HG03097 (cell line): ENCODE results near the gene LRRC4.

Experiments
- ATAC-seq: cut with Tn5 transposase; IDR thresholded peaks from one replicate; pipeline ENCODE4 v1.9.1; 2021; ENCODE audit not compliant: unreplicated experiment, low FRiP score

Gene LRRC4

DNA sequence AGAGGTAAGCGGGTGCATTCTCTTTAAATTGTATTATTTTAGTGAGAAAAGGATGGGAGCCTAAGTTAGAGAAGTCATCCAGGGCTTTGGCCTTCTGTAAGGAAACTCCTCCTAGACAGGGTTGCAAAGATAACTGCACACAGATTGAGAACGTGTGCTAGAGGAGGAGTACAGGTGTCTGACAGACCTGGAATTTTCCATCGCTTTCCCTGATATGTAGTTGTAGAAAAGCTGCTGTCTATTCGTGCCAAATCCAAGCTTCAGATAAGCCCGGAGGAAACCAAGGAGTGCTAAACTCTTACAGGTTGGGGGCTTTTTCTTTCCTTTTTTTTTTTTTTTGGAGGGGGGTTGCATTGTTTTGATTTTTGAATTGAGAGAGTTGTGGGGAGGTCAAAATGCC lies 23.1 kb downstream of the LRRC4 start:
- ATAC-seq, result no peak

DNA sequence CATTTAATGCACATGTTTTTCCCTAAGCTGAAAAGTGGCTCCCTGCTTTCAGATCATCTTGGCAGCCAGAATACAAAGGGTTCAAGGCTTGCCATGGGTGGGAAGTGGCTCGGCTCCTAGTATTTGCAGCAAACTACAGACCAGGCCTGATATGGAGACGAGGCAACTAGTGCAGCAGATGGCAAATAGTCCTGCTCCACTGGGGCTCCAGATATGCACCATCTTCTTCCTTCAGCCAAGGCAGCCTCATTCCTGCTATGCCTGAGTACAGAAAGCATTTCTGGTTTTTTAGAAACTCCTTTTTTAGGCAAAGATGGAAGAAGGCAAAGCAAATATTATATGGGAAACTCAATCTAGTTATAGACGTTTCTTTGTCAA lies 23.9 kb downstream of the LRRC4 start:
- no peak for ATAC-seq

DNA sequence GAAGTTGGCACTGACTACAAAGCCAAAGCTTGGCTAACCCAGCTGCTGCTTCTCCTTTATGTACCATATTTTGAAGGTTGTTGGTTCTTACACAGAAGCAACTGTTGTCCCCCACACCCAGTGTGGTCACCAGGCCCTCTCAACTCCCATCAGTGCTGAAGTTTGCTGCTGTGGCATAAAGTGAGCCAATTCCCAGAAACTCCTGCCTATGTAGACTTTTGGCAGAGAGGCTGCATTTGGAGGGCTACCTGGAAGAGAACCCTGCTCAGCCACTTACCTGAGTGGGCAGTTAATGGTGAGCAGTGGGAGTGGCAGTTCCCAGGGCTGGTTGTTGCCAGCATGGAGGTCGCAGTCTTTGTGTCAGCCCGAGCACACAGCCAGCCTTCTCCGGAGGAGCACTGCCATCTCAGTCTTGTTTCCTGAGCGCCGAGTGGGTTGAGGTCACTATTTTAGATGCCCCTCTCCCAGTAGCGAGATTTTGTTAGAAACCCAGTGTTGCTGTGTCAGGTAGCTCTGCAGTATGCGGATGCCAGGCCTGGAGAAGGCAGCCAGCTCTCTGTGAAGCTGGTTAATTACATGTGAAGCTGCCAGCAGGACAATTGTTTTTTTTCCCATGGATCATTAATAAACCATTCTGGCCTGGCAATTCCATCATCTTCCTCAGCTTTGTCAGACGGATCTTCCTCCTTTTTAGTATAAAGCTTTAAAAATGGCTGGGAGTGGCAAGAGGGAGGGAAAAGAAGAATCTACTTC lies 24.5 kb downstream of the LRRC4 start:
- no peak for ATAC-seq

DNA sequence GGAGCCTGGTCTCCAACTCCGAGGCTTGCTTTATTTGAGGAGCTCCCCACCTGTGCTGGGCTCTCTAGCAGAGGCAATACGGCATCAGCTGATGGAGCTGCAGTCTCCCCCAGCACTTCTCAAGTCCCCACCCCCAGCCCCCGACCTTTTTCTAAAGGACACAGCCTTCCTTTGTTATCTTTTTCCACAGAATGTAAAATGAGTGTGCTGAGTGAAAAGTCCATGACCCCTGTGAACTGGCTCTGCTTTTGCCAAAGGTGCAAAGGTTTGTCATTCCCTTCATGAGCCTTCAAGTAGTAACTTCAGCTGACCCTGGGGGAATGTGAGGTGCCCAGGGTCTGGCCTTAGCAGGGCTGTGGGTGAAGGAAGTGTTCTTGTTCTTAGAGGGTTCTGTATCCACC lies 25.5 kb downstream of the LRRC4 start:
- no peak for ATAC-seq

DNA sequence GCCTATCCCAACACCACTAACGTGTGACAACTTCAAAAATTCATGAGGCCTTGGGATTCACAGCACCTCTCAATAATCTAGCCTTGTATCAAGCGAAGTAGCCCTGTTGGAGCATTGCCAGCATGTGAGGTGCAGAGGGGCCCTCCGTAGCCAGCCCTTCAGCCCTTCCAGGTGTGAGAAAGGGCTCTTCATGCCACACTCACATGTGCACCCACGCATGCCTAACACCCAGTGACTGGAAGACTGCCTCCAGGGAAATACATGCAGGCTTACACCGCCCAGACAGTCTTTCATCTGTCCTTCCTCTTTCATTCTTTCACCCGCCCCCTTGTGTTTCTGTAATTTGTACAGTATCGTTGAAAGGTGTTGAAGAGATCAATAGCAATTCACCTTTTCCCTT lies 26.1 kb downstream of the LRRC4 start:
- ATAC-seq, result no peak

DNA sequence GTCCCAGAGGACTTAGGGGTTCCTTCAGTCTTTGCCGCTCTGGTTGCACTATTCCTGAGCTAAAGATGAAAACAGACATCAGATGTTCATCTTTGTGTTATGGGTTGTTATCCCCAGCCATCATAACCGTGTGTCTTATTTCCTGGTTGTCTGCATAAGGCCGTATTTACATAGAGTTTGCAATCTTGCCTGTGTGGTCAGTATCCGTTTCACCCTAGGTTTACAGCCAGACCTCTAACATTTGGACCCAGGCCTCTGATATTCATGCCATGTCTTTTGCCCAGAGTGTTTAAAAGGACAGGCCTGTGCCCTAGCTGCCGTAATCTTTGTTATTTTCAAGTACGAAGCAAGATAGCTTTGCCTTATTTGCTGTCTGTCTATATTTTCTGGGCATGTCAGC lies 26.6 kb downstream of the LRRC4 start:
- ATAC-seq, result no peak

DNA sequence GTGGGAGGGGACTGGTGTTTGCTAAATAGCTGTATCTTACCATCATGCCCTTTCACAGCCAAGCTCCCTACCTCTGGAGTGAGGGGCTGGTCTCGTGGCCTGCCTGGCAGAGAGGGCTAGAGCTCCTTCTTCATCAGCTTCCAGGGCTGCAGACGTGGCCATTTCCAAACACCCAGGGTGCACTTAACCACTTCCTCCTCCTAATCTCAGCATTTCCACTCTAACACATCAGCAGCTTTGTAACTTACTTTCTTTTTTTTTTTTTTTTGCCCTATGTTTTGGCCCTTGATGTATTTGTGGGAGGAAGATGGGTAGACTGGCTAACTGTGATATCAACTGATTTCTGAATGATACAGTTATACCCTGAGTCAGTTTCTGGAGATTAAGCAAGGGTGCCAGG lies 27.4 kb downstream of the LRRC4 start:
- ATAC-seq, result no peak

DNA sequence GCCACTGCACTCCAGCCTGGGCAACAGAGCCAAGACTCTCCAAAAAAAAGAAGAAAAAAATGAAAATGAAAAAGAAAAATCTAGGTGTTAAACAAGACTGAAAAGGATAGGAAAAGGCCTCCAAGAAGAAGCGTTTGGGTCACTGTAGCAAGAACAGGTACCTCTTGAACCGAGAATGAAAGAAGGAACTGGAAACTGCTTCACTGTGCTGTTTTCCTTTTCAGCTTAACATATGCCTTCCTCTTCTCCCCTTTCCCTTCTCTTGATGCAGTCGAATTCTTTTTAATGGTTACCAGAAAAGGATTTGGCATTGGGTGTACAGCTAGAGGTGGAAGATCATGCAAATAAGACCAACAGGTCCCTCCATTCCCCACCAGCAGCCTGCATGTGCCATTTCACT lies 28.1 kb downstream of the LRRC4 start:
- ATAC-seq, result peak; percentile 35

DNA sequence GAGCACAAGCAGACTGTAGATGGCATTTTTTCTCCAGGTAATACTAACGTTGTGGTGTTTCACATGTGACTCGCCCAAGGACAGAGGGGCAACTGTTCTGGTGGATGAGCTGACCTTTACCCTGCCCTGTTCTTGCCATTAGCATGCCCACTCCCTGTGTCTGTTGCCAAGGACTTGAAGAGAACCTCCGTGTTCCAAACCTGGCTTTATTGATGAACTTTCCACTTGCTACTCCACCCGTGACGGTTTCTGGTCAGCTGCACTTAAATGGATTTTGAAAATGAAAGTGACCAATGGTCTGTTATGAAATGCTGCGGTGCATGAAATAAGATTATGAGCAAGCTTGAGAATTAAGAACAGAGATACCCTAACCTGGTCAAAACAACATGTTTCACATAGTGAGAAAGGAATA lies 30.4 kb downstream of the LRRC4 start:
- ATAC-seq, result peak; percentile 71

DNA sequence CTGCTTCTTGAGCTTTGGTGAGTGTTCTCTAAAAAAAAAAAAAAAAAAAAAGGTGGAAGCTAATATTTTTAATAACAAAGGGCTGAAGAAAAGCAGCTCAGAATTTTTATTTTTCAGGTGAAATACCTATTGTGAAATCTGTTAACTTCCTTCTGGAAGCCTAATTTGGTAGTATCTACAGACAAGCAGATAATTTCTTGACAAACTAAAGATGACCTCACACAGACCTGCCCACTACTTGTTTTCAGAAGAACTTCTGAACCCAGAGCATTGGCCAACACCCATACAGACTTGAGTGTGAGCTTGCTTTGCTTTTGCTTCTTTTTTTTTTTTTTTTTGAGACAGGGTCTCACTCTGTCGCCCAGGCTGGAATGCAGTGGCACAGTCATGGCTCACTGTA lies 31.2 kb downstream of the LRRC4 start:
- ATAC-seq, result no peak

DNA sequence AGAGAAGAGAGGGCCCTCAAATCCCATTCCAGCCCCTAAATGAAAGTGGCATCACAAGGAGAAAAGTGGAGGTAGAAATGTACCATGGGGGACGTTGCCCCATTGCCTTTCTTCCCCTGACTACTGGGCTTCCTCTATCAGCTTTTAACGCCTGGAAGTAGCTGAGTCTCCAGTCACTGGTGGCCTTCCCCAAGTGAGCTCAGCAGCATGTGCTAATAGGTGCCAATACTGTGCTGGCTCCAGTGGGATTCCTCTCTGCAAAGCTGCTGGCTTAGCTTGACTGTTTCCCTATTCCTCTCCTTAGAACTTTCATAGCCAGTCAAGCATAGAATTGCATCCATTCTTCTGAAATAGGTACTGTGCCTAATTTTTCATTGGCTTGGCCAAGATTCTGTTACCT lies 32.6 kb downstream of the LRRC4 start:
- no peak for ATAC-seq

DNA sequence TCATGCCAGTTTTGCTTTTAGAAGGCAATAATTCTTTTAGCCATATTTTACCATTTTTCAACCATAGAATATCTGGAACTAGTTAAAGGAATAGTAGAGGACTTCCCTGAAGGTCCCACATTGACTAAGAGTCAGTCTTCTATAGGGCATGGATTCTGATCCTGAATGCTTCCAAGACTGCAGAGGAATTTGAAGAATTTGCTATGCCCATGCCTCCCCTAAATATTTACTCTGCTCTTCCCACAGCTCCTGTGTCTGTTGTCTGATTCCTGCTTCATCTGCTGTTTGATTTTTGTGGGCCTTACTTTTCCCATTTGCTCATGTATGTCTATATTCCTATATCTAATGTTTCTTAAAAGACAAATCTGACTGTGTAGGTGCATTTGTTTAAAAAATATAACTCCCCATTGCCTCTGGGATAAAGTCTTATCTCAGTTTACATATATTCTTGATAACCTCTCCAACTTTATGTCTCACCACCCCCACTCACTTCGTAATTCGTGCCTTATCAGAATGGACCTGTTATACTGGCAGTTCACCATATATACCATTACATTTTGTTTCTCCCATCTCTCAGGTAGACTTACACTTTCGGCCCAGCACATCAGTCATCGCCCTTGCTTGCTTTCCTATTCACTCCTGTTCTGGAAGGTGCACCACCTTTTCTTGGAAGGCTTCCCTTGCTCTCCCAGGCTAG lies 33.9 kb downstream of the LRRC4 start:
- no peak for ATAC-seq

DNA sequence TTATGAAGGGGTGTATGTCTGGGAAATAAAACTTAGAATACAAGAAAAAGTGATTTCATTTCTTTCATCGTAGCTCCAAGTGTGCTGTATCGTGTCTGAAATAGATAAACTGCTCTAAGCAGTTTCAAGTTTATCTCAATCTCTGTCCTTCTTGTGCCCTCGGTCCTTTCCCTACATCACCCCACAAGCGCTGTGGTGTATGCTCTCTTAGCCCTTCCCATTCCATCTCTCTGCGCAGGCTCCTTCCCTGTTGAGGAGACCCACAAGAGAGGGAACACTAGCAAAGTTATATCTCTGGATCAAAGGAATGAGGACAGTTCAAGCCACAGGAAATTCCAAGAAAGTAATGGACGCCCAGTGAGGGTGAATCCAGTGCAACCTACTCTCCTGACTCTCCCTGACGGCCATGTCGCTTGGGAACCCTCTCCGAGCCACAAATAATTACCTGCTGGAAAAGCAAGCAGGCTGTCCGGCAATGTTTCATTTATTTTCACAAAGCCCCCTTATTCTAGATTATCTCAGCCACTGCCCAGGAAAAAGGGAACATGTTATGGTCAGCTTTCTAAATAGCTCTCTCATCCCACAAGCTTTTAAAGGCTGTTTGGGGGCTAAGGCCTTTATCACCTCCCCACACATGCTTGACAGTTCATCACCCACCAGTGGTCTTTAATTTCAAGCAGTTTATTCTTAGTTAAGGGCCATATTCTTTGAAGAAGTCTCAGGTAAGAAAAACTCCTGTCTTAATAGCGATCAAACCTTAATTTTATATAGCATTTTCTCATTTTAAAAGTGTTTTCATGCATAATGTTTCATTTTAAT lies 34.8 kb downstream of the LRRC4 start:
- no peak for ATAC-seq

DNA sequence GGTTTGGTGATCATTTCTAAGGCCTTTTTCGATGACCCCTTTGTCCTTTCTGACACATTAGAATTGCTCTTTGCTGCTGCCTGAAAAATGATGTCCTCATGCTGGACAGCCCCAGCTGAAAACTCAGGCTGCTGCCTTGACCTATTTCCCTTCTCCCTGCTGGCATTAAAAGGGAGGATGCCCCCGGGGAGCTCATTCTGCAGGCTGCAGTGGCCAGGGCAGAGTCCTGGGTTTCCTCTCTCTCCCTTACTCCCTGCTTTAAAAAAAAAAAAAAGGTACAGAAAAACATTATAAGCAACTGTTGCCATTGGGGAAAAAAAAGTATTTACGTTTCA lies 35.4 kb downstream of the LRRC4 start:
- no peak for ATAC-seq

DNA sequence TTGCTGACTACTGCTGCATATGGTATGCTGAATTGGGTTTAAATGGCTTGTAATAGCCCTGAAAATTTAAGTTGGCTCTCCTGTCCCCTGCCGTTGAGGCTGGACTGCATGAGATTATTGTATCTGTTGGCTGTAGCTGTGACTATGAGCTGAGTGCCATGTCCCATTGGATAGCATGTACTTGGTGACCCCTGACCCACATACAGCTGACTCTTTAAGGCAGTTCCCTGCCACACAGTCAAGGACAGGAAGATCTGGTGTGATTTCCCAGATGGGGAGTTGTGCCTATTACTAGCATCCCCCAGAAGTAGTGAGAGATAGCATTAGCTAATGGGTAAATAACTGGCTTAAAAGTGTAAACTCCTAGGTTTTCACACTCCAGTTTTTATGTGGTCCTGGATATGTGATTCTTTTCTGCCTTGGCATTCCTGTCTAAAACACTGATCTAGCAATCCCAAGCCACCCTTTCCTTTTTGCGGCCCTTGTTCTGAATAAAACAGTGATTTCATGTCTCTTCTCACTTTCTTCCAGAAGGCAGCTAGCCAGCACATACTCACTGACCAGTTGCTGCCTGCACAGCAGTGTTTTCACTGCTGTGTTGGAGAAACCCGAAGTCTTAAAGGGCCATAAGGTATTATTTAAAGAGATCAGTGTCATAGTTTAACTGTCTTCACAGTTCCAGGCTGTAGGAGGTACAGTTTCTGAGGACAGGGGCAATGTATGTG lies 35.9 kb downstream of the LRRC4 start:
- ATAC-seq, result no peak

DNA sequence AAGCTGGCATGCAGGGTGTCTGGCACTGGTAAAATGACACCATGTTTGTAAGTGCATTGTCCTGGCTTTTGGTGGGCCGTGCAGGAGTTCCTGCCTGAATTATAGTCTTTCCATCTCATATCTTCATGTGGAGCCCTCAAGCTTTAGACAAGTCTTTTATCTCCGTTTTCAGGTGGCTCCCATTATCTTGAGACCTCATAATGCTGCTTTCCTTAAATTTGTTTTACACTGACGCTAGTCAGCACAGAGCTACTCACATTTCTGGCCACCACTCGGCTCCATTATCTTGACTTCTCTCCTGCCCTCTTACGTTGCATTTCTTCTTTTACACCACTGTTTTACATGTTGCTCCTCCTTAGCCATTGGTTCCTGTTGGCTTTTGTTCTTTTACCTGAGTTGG lies 37.2 kb downstream of the LRRC4 start:
- no peak for ATAC-seq

DNA sequence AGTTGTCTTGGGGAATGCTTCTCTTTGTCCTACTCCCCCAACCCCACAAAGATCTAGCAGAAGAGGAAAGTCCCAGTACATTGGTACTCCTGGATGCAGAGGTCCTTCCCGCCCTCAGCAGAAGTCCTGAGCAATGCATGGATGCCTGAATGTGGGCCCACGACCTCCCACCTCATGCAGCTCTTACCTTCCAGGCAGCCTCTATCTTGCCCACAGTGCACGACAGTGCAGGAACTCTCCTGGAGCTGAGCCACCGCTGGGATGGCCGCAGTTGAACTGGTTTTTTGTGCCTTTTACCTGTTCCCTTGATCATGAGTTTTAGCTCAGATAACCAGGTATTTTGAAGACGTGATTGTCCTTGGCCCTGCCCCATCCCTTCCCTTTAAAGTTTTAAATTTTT lies 37.9 kb downstream of the LRRC4 start:
- ATAC-seq, result no peak

DNA sequence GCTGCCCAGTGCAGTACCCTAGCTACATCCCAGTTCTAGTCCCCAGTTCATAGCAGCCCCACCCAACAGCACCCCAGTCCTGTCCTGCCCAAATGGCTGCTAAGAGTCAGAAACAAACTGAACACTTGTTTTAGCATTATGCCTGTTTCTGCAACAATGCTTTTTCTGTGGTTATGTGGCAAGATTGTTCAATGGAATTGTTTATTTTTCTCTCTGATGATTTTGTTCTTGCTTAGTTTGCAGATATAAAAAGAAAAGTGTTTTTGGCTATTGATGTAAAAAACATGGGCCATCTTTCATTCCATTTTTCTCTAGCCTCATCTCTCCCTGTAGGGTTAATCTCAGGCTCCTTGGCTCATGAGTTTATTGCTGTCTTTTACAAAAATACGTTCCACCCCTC lies 42.5 kb downstream of the LRRC4 start:
- ATAC-seq, result no peak

DNA sequence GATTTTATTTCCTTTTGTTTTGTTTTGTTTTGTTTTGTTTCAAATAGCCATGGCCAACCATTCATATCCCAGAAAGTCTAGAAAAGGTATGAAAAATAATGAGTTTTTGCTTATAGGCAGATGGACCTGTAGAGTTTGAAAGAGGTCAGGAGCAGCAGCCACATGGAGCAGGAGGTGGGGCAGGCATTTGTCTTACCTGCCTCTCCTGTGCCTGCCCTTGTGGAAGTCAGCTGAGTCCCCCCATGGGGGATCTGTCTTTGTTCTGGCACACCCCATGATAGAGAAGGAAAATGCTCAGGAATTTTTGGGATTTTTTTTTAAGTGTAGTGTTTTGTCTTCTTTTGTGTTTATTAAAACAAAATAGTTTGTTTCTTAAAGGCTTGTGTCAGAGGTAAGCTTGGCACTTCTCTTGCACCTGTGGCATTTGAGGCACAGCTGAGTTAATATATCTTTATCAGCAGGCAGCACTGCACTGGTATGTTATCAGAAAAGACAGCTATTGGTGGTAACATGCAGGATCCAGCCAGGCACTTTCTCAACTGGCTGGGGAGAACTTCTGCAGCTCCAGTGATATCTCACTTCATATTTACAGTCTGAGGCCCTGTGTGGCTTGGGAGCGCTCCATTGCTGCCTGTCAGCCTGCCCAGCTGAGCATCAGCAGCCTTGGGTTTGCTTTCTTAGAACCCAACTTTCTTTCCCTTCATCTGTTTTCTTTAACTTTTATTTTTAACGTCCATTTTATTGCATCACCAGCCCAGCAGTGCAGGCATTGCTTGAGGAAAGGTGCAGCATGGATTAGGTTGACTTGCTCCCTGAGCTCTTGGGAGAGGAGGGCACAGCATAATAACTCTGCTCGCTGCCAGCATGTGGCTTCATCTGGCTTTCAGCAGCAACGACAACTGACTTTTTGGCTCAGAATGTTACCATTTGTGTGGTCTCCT lies 44.4 kb downstream of the LRRC4 start:
- ATAC-seq, result no peak

DNA sequence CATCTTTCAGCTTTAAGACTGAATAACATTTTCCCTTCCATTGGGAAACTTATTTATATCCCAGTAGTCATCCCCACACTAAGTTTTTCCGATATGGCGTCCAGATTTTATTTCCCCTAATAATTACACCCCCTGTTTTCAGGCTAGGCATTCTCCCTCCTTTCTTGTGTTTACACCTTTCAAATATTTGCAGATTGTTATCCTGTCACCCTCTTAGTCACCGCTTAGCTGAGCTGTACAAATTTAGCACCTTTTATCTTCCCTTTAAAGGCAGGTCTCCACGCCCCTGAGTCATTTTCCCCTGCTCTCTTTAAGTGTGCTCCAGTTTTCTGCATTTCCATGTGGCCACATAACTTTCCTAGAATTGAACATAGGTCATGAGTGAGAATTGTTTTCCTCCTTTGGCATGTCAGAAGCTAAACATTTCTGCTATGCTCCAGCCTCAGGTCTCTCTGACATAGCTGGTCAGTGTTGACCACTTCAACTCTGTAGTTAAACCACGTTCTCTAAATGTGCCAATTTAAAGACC lies 47.4 kb downstream of the LRRC4 start:
- ATAC-seq, result no peak
